DLD1 (cell line): ENCODE measurements around the gene LOXL1.

Source experiments
- in situ Hi-C: cut with HindIII; loops from 2 replicates; pipeline ENCODE4 v1.10.0; 2017; ENCODE audit warnings: low sequenced_read_pairs

LOXL1 gene, protein sequence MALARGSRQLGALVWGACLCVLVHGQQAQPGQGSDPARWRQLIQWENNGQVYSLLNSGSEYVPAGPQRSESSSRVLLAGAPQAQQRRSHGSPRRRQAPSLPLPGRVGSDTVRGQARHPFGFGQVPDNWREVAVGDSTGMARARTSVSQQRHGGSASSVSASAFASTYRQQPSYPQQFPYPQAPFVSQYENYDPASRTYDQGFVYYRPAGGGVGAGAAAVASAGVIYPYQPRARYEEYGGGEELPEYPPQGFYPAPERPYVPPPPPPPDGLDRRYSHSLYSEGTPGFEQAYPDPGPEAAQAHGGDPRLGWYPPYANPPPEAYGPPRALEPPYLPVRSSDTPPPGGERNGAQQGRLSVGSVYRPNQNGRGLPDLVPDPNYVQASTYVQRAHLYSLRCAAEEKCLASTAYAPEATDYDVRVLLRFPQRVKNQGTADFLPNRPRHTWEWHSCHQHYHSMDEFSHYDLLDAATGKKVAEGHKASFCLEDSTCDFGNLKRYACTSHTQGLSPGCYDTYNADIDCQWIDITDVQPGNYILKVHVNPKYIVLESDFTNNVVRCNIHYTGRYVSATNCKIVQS

GRCh38 chr15:73926219-73927002, at the start of gene LOXL1:
LOXL1 (plus strand) TSS chr15:73926462; CDS start chr15:73926784, 322 bp downstream.
- in situ Hi-C loops = no loop called here

- in situ Hi-C loops = no loop called here
Measured at GRCh38 chr15:73879426-73879825, 46.8 kb upstream of the LOXL1 start.

GRCh38 chr15:73881579-73882320, 44.5 kb upstream of the LOXL1 start:
- in situ Hi-C loops = no loop called here

DNA sequence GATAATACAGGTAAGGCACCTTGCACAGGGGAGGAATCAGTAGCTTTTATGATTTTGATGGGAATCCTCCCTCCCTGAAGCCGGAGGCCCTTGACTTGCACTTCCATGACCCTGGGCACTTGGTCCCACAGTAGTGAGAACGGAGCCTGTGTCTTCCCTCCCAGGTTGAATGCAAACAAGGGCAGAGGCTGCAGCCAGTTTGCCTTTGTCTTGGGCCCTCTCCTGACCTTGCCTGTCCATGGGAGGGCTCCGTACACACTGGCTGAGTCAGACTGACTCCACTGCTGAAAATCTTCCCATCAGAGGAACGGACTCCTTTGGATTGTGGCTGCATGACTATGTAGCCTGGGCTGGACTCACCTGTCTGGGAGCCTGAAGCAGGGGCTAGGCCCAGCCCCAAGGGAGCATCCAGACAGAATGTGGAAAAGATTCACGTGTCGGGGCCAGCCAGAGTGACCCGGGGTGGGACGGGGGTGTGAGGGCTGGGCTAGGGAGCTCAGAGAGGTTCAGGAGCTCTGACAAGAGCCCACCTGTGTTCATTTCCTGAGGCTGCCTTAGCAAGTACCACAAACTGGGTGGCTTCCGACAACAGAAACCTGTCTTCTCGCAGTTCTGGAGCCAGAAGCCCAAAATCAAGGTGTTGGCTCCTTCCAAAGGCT, 43.4 kb upstream of the LOXL1 start:
- in situ Hi-C loops = no loop called here

GRCh38 chr15:73884159-73884558, 42.1 kb upstream of the LOXL1 start:
- in situ Hi-C loops = no loop called here

GRCh38 chr15:73885954-73886700, 40.1 kb upstream of the LOXL1 start:
- in situ Hi-C loops = no loop called here

- in situ Hi-C loops = no loop called here
Measured at GRCh38 chr15:73886717-73887345, 39.4 kb upstream of the LOXL1 start.

- in situ Hi-C loops = no loop called here
Measured at GRCh38 chr15:73887481-73887880, 38.8 kb upstream of the LOXL1 start.

DNA sequence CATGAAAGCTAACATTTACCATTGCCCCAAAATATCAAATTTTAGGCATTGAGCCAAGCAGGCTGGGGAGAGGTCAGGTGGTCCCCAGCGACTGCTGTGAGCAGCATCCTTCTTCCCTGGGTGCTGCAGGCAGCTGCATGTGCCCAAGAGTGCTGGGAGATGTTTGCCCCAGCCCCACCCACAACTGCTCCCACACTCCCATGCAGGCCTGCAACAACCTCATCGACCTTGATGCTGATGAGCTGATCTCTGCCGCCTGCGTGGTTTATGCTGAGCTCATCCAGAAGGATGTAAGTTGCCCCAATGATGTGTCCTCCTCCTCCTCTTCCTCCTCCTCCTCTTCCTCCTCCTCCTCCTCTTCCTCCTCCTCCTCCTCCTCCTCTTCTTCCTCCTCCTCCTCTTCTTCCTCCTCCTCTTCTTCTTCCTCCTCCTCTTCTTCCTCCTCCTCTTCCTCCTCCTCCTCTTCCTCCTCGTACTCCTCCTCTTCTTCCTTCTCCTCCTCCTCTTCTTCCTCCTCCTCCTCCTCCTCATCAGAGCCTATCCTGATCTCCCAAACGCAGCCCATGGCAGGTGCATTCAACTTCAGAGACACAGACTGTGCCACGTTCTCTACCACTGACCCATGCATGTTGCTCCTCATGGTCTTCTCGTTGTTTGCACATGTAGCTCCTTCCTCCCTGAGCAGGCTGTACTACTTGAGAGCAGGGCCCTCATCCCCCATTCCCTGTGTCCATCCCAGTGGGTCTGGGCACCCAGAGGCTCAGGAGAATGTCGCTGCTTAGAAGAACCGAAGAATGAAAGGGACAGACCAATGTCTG, 37.8 kb upstream of the LOXL1 start:
- in situ Hi-C loops = no loop called here

GRCh38 chr15:73889053-73889761, 37.1 kb upstream of the LOXL1 start:
- in situ Hi-C loops = no loop called here

DNA sequence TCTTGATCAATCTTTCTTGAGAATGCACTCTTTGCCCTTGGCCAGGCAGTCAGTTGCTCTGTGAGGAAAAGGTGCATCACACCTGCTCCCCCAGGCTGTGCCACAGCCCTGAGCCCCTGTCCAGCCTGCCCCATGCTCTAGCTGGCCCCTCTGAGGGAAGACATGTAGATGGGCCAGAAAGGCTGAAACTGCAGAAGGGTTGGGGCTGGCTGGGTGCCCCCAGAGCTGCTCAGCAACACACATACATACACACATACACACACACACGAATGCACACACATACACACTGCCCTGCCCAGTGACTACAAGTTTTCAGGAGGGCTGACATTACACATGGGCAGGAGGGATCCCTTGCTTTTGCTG, 36.5 kb upstream of the LOXL1 start:
- in situ Hi-C loops = no loop called here

- in situ Hi-C loops = no loop called here
Measured at GRCh38 chr15:73891328-73892315, 34.6 kb upstream of the LOXL1 start.

GRCh38 chr15:73892446-73893226, 33.6 kb upstream of the LOXL1 start:
- in situ Hi-C loops = no loop called here

DNA sequence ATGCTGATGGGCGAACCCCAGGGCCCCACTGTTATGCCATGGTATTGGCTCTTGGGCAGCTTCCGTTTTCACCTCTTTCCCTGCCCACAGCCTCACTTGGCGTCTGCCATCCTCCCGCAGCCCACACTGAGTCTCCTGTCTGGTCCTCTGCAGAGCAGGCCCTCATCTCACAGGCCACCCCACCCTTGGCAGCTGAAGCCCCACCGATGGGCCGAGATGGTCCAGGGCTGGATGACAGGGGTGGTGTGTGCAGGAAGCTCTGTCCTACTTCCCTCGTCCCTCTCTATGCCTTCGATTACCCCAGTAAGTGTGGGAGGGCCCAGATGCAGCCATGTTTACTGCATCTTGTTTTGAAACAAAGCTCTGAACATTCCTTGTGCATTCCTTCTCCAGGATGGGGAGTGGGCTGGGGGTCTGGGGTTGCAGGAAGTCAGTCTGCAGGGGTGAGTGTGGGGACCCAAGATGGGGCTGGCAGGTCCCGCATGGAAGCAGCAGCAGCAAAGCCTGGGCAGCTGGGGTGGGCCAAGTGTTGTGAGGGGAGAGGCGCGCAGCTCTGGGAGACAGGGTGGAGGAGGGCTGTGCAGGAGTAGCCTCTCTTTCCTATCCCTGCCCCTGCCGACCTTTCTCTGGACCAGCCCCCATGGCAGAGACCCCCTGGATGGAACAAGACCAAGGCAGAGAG, 32.0 kb upstream of the LOXL1 start:
- in situ Hi-C loops = no loop called here

GRCh38 chr15:73897441-73898261, 28.6 kb upstream of the LOXL1 start:
- in situ Hi-C loops = no loop called here
